GM12891 (cell line): ENCODE data around the gene SLC22A5.

Source experiments
- DNase-seq: peaks from one replicate; pipeline ENCODE4 v3.0.0; 2011; ENCODE audit warnings: low spot score; ENCODE audit not compliant: insufficient read length
- FAIRE-seq: peaks from 2 replicates; lab custom pipeline; 2011; peaks lifted over from hg19 to GRCh38; lab: Jason Lieb, UNC
- PAX5 ChIP-seq: IDR thresholded peaks from 2 replicates; pipeline ENCODE4 v1.6.1; 2011; ENCODE audit warnings: low read length, moderate library complexity, mild to moderate bottlenecking; ENCODE audit not compliant: insufficient read depth, severe bottlenecking
- POLR2A ChIP-seq: IDR thresholded peaks from 2 replicates; pipeline ENCODE4 v1.6.1; 2011; ENCODE audit warnings: low read depth, low read length, control low read depth
- POLR2AphosphoS5 ChIP-seq: IDR thresholded peaks from 2 replicates; pipeline ENCODE4 v1.6.1; 2011; ENCODE audit warnings: low read depth, low read length, control low read depth
- POU2F2 ChIP-seq: IDR thresholded peaks from 2 replicates; pipeline ENCODE4 v1.6.1; 2011; ENCODE audit warnings: low read depth, mild to moderate bottlenecking, control low read depth, low read length, moderate library complexity
- SPI1 ChIP-seq: IDR thresholded peaks from 2 replicates; pipeline ENCODE4 v1.6.1; 2011; ENCODE audit warnings: low read depth, low read length, control low read depth
- TAF1 ChIP-seq: IDR thresholded peaks from 2 replicates; pipeline ENCODE4 v1.6.1; 2011; ENCODE audit warnings: low read depth, low read length, control low read depth

The SLC22A5 gene

DNA sequence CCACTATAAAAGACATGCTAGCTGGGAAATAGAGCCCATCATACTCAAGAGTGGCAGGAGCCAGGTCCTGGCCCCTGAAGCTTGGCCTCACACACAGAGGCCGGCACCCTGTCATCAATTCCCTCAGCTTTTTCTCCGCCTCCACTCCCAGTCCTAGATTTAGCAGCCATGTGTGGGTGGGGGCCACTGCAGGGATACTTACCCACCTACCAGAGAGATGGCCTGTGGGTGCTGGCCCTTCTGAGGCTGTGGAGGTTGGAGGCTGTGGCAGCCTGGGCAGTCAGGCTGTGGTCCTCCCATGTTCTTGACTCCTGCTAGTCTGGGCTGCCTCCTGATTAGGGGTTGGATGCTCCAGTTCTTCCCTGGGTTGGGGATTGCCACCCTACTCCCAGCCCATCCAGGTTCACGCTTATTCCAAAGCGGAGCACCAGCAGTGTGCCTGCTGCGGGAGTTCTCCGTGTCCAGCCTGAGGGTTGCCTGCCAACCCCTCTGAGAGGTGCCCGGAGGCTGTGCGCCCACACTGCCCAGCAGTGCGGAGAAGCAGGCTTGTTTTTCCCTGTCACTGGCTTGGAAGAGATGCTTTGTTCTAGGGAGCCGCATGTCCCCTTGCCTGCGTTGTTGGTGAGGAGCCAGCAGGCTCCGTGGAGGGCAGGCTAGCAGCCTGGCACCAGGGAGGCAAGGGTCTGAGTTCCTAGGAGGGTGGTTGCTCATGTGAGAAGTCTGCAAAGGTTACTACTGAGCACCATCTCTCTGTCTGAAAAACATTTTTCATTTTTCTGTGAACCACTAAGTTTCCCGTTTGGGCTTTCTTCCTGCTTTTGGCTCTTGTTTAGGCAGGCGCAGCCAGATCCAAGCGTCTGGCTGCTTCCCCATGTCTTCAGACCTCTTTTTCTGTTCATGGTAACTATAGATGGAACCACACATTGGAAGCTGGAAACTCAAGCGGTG is 7.5 kb downstream of the SLC22A5 start:
- TF ChIP-seq POLR2A (no peak), TAF1 (no peak), SPI1 (no peak), PAX5 (no peak), POU2F2 (no peak), POLR2AphosphoS5 (no peak)
- FAIRE-seq, result no peak

DNA sequence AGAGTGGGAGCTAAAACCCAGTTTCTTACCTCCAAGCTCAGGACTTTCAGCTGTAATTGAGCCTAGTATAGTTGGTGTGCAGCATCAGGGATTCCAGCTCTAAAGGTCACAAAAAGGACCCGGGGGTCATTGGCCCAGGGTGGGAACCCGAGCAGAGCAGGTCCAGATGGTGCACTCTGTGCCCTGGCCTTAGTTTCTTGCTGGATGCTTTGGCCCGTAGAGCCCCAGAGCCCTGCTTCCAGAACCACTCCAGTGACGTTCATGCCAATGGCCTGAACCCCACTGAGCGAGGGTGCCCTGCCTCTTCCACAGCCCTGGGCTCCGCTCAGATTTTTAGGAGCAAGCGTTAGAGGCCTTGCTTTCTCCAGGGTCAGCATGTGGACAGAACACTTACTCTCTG is 8.2 kb downstream of the SLC22A5 start:
- no peak for TF ChIP-seq TAF1
- TF ChIP-seq POLR2A, result no peak
- no peak for TF ChIP-seq SPI1
- no peak for TF ChIP-seq PAX5
- TF ChIP-seq POU2F2, result no peak
- no peak for TF ChIP-seq POLR2AphosphoS5
- FAIRE-seq, result no peak
- no peak for DNase-seq

More for the DNA sequence above, 7.5 kb downstream of the SLC22A5 start:
- no peak for DNase-seq

DNA sequence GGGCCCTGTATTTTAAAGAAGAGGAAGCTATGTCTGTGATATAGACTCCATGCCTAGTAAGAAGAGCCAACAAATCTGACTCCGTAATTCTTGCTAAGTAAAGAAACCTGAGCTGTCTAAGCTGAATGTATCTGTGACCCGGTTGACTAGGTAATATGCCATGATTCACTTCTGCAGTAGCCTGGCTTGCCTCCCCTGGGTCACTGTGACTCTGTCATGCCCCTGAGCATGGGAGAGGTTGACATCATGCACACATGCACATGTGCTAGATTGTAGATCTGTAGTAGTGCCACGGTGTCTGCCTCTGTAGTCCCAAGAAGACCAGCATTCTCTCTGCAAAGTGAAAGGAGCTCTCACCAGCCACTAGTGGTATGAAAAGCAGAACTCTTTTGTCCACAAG is 9.1 kb downstream of the SLC22A5 start:
- DNase-seq, result no peak
- no peak for TF ChIP-seq POLR2A
- TF ChIP-seq PAX5, result no peak
- no peak for TF ChIP-seq SPI1
- FAIRE-seq, result no peak

DNA sequence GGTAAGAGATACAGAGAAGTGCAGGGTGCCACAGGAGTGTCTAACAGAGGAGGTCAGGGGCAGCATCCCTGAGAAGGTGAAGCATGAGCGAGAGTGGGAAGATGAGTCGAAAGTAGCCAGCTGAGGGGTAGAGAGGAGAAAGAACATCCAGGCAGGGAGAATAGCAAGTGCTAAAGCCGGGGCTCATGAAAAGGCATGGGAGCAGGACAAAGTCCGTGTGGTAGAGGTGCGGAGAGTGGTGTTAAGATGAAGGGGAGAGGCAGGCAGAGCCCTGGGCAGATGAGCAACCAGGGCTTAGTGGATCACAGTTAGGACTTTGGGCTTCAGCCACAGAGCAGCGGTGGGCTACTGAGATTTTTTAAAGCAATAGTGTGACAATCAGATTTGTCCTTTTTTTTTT is 10.5 kb downstream of the SLC22A5 start:
- TF ChIP-seq PAX5 (no peak), POLR2A (no peak), TAF1 (no peak)
- DNase-seq (no peak), FAIRE-seq (no peak)

DNA sequence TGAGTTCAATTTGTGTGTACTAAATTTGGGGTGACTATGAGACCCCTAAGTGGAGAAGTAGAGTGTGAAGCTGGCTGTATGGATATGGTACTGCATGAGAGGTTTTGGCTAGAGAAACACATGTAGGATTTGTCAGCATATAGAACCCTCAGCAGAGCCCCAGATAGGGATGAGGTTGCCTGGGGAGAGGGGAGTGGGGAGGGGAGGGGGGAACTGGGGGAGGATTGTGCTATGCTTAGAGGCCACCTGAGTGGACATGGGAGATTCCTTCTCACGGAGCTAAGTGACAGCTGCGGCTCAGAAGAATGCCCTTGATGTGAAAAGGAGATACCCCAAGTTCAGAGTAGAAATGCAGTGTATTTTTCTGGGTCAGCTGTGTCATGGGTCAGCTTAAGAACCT is 11.2 kb downstream of the SLC22A5 start:
- FAIRE-seq (no peak), DNase-seq (no peak)
- TF ChIP-seq POLR2AphosphoS5 (no peak), PAX5 (no peak), SPI1 (no peak), TAF1 (no peak), POU2F2 (no peak), POLR2A (no peak)

DNA sequence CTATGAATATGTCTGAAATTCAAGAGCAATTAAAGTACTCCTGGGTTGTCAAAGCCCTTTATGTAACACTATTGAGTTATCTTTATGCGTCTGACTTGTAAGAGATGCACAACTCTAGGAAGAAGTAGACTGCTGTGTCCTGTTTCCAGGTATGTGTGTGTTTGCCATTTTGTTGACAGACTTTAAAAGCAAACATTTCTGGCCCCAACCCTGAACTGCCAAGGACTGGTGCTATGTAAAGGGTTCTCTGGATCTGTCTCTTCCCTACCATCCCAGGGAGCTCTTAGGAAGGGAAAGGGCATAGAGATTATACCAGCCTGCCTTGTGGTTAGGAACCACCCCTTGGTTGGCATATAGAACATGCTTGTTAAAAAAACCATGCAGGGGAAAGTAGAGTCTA is 12.1 kb downstream of the SLC22A5 start:
- TF ChIP-seq POLR2A (no peak), TAF1 (no peak), POU2F2 (no peak), SPI1 (no peak), POLR2AphosphoS5 (no peak), PAX5 (no peak)
- FAIRE-seq (no peak), DNase-seq (no peak)

DNA sequence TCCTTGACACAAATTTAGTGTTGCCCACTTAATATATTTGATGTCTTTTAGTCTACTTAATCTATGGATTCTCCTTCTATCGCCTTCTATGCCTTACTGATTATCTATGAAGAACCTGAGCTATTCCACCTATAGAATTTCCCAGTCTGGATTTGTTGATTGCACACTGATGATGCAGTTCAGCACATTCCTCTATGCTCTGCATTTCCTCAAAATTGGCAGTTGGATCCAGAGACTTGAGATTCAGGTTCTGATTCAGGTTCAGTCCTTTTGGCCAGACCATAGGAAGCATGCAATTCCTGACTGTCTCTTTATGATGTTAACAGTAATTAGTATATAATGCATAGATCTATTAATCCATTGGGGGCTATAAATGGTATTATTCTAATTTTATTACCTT is 13.8 kb downstream of the SLC22A5 start:
- no peak for FAIRE-seq
- DNase-seq, result no peak
- TF ChIP-seq POU2F2 (no peak), POLR2A (no peak), PAX5 (no peak), SPI1 (no peak), TAF1 (no peak), POLR2AphosphoS5 (no peak)

DNA sequence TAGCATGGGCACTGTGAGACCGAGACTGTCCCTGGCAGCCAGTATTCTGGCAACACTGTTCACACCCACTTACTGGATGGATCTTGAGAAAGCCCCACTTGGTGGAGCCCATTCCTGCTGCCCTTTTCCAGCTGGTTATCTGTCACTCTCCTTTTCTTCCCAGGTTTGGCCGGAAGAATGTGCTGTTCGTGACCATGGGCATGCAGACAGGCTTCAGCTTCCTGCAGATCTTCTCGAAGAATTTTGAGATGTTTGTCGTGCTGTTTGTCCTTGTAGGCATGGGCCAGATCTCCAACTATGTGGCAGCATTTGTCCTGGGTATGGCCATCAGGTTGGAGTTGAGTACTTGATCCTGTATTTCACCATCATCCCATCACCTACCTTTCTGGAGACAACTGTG is 14.5 kb downstream of the SLC22A5 start:
- TF ChIP-seq POU2F2, result no peak
- no peak for TF ChIP-seq SPI1
- no peak for TF ChIP-seq POLR2AphosphoS5
- TF ChIP-seq TAF1, result no peak
- no peak for TF ChIP-seq POLR2A
- no peak for TF ChIP-seq PAX5
- DNase-seq (no peak), FAIRE-seq (no peak)

DNA sequence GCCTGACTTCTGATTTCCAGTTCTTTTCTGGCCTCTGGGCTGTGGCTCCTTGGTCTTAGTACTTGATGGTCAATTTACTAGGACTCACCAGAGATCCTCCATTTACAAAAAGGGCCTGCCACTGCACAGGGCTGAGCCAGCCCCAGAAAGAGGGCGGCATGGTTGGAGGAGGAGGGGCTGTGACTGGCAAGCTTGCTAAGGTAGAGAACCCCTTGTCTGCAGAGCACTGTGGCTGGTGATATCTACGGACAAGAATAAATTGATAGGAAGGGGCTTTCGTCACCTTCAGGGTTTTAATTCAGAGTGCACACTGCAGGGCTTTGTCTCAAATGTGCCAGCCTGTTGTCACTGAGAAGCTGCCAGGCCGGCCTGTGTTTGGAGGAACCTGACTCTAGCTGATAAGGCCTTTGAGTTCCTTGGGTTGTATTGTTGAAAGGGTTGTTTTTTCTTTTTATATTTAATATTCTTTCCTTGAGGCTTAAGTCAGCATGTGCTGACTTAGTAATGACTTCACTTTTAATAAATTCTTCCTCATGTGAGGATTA is 15.1 kb downstream of the SLC22A5 start:
- DNase-seq, result no peak
- TF ChIP-seq POLR2A (no peak), TAF1 (no peak), SPI1 (no peak), POLR2AphosphoS5 (no peak), PAX5 (no peak), POU2F2 (no peak)
- no peak for FAIRE-seq
